HEK293T (cell line): ENCODE measurements around the gene SLC25A28.
"Not testable (repeated sequence)": the region's sequence is repeated elsewhere in the genome, so short reads cannot be mapped to it uniquely, and the experiment has no call there.

Experiments
- HDGF ChIP-seq: fragments of 450-650 bp; IDR thresholded peaks from 2 replicates; pipeline ENCODE4 v1.6.1; 2017; ENCODE audit warnings: antibody characterized with exemption, borderline replicate concordance
- SP1 ChIP-seq: fragments of 450-650 bp; IDR thresholded peaks from 2 replicates; pipeline ENCODE4 v1.6.1; 2017

DNA sequence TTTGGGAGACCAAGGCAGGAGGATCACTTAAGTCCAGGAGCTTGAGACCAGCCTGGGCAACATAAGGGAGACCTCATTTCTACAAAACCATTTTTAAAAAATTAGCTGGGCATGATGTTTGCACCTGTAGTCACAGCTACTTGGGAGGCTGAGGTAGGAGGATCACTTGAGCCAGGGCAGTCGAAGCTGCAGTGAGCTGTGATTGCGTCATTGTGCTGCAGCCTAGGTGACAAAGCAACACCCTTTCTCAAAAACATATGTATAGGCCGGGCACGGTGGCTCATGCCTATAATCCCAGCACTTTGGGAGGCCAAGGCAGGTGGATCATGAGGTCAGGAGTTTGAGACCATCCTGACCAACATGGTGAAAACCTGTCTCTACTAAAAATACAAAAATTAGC is 23.5 kb downstream of the SLC25A28 start:
- TF ChIP-seq SP1, HDGF: not testable (repeated sequence)
